ENCODE measurements around the gene ID2. TPM values are rescaled to one million over a fixed set of nuclear protein-coding genes. Genes with fewer than 3 reads are reported as not detected.

ID2 gene
- total and polyA plus RNA-seq, 2 donors (not counting 1 experiment from before 2014, with no cell fraction given), result 15.0 to 25.9 TPM

GRCh38 chr2:8656811-8657210 lies 25.0 kb upstream of the ID2 start:
- Mint-ChIP-seq H3K4me3 (no peak overlapping the region), H3K27ac (no peak overlapping the region)

More at GRCh38 chr2:8656811-8657210, 25.0 kb upstream of the ID2 start:
- no peak overlapping the region for H3K27ac ChIP-seq (ENCODE audit: low read length in 2 of 2)
- peaks cover 56% of the 10 kb centered on the region for H3K27me3 Mint-ChIP-seq
- H3K9me3 ChIP-seq (ENCODE audit: control extremely low read depth in 1 of 3, control insufficient read depth in 2 of 3, insufficient read depth in 1 of 3, low read length in 2 of 3), result no peaks in the 10 kb centered on the region
- WGBS (ENCODE audit: insufficient coverage), result 88% methylated on average over 2 of the region's 4 CpGs
- ATAC-seq (ENCODE audit: low read depth), result no peak
- intact Hi-C loops (cut with micrococcal nuclease), result no loop called here
- H2AFZ ChIP-seq (ENCODE audit: insufficient read depth, low read depth, low read length, poor library complexity, severe bottlenecking), result no peak overlapping the region
- TF ChIP-seq CTCF (IDR thresholded peaks at IDR 0.05) (no peak), EZH2 (IDR thresholded peaks at IDR 0.05; ENCODE audit: borderline replicate concordance, insufficient read depth, low read depth, low read length, poor library complexity, severe bottlenecking) (no peak)
- DNase-seq, result no peak
- peaks cover 0 to 33% (median 11%) of the 10 kb centered on the region in 4 experiments for H3K27me3 ChIP-seq (replicated peaks in 1 of 4; ENCODE audit: control extremely low read depth in 1 of 4, control insufficient read depth in 3 of 4, insufficient read depth in 4 of 4, low read length in 3 of 4)
- H3K79me2 ChIP-seq (ENCODE audit: control insufficient read depth, insufficient read depth, low read length), result no peaks in the 10 kb centered on the region
- H3K36me3 ChIP-seq (replicated peaks in 1 of 2; ENCODE audit: control extremely low read depth in 1 of 2, control insufficient read depth in 1 of 2, extremely low read depth in 1 of 2, insufficient read depth in 2 of 2, low read length in 1 of 2), result no peaks in the 10 kb centered on the region
- no peak overlapping the region for H3K4me3 ChIP-seq (ENCODE audit: control extremely low read depth in 1 of 5, extremely low read depth in 1 of 5, insufficient read depth in 1 of 5, low read depth in 2 of 5, low read length in 4 of 5)
- no peak overlapping the region for H3K4me2 ChIP-seq (replicated peaks; ENCODE audit: low read depth, low read length, poor library complexity, severe bottlenecking)
- H4K20me1 ChIP-seq (ENCODE audit: control insufficient read depth, insufficient read depth, low read length, poor library complexity, severe bottlenecking), result no peaks in the 10 kb centered on the region
- H3K4me1 Mint-ChIP-seq, result no peaks in the 10 kb centered on the region
- no peaks in the 10 kb centered on the region for H3K9me3 Mint-ChIP-seq (ENCODE audit: insufficient read depth)
- ChIA-PET CTCF (no interaction called here), POLR2A (no interaction called here)
- H3K9ac ChIP-seq (ENCODE audit: low read length), result no peak overlapping the region
- H3K4me1 ChIP-seq (ENCODE audit: control insufficient read depth in 2 of 2, insufficient read depth in 2 of 2, low read length in 2 of 2), result peaks cover 0 to 3% of the 10 kb centered on the region in 2 donors

Measured in B cell (primary cell).